GM13977 (cell line): ENCODE data around the gene RHBG.

ENCODE experiments used
- DNase-seq: peaks from one replicate; pipeline ENCODE4 v3.0.0; 2012; ENCODE audit warnings: low spot score
- CTCF ChIP-seq: IDR thresholded peaks from 2 replicates; pipeline ENCODE4 v1.5.1; 2012; ENCODE audit warnings: mild to moderate bottlenecking, control low read depth; ENCODE audit not compliant: insufficient read depth; ENCODE audit errors: extremely low read depth, missing control alignments
- in situ Hi-C: fragments of 300-500 bp; cut with MboI; formaldehyde crosslinking; loops from one replicate; pipeline ENCODE4 v1.12.0; 2022; ENCODE audit warnings: low sequenced_read_pairs, low pct_unique_long_range_greater_than_20kb, mixed read lengths, inconsistent platforms; ENCODE audit not compliant: unreplicated experiment

RHBG gene

GRCh38 chr1:156372265-156372586, 3.2 kb downstream of the RHBG start:
- no peak for TF ChIP-seq CTCF
- no peak for DNase-seq
- in situ Hi-C loops = no loop called here

- no peak for DNase-seq
- in situ Hi-C loops = no loop called here
- no peak for TF ChIP-seq CTCF
Measured at GRCh38 chr1:156372876-156373275, 3.9 kb downstream of the RHBG start.

GRCh38 chr1:156373546-156373945, 4.5 kb downstream of the RHBG start:
- DNase-seq = no peak
- TF ChIP-seq CTCF = no peak
- in situ Hi-C loops = no loop called here

GRCh38 chr1:156376146-156376545, 7.1 kb downstream of the RHBG start:
- no peak for DNase-seq
- TF ChIP-seq CTCF = no peak
- in situ Hi-C loops = no loop called here

GRCh38 chr1:156376958-156377919, 8.2 kb downstream of the RHBG start:
- no peak for TF ChIP-seq CTCF
- in situ Hi-C loops = no loop called here
- DNase-seq = no peak

GRCh38 chr1:156378557-156378956, 9.5 kb downstream of the RHBG start:
- in situ Hi-C loops = no loop called here
- no peak for TF ChIP-seq CTCF
- no peak for DNase-seq
